Sigmoid colon (tissue), 4 donors: ENCODE data around the gene PTGR3.

ENCODE experiments used
- CTCF ChIP-seq, 4 experiments: fragments of 450-650 bp in 3 of 4; fragments of 200-600 bp in 1 of 4; IDR thresholded peaks; one replicate each; pipeline ENCODE4 v1.5.1; 2016 to 2019; ENCODE audit warnings: antibody characterized with exemption in 4 of 4, mild to moderate bottlenecking in 3 of 4, moderate library complexity in 2 of 4
- EP300 ChIP-seq, 4 donors: sonication (generic); formaldehyde crosslinking; IDR thresholded peaks; one replicate each; pipeline ENCODE4 v1.6.1; 2017; ENCODE audit warnings: antibody characterized with exemption in 4 of 4
- POLR2A ChIP-seq, 2 donors: fragments of 450-650 bp; IDR thresholded peaks; one replicate each; pipeline ENCODE4 v1.6.1; 2016; ENCODE audit warnings: antibody characterized with exemption in 2 of 2, mild to moderate bottlenecking in 2 of 2, moderate library complexity in 2 of 2
- POLR2AphosphoS5 ChIP-seq, 4 donors: sonication (generic); formaldehyde crosslinking; IDR thresholded peaks; one replicate each; pipeline ENCODE4 v1.6.1; 2017; ENCODE audit warnings: antibody characterized with exemption in 4 of 4

GRCh38 chr18:75238786-75239185 is 29.8 kb upstream of the PTGR3 start:
- TF ChIP-seq CTCF (IDR thresholded peaks at IDR 0.05) (no peak), POLR2A (IDR thresholded peaks at IDR 0.05) (no peak), POLR2AphosphoS5 (IDR thresholded peaks at IDR 0.05) (no peak), EP300 (IDR thresholded peaks at IDR 0.05) (no peak)
